HCT116 (cell line): ENCODE data around the gene IGFALS. TPM values are rescaled to one million over a fixed set of nuclear protein-coding genes. Genes with fewer than 3 reads are reported as not detected.

Source experiments
- ATAC-seq: fragments of 200-7000 bp; cut with Tn5 transposase; 2 replicates; pipeline ENCODE4 v1.9.1; 2020; ENCODE audit warnings: mild to moderate bottlenecking, moderate library complexity
- BruUV-seq: library from RNA; stranded (reverse); fragments of 400-500 nt; replicated peaks from 2 replicates; lab custom pipeline; 2021; lab: Mats Ljungman, UMichigan
- CTCF ChIA-PET: fragments of 300-600 bp; sonication (Branson Sonifier 250); formaldehyde crosslinking; loops from one replicate; lab custom pipeline; 2021; ENCODE audit warnings: antibody characterized with exemption; lab: Charles Lee
- POLR2A ChIA-PET: fragments of 300-600, 350-600 bp; sonication (Branson Sonifier 250); formaldehyde crosslinking; loops from one replicate; lab custom pipeline; 2021; ENCODE audit warnings: antibody characterized with exemption; lab: Charles Lee
- RAD21 ChIA-PET, 2 experiments: fragments of 300-600 bp; sonication (Branson Sonifier 250); formaldehyde crosslinking; loops; one replicate each; lab custom pipeline; 2023; ENCODE audit warnings: low total read pairs in 2 of 2; ENCODE audit not compliant: uncharacterized antibody in 2 of 2, unreplicated experiment in 2 of 2, low non-redundant PET in 1 of 2; lab: Charles Lee
- DNase-seq: peaks from one replicate; pipeline ENCODE4 v3.0.0-alpha.2; 2010; ENCODE audit warnings: low read depth, low spot score
- H2AFZ ChIP-seq: fragments of 200-600 bp; shearing (Covaris generic), sonication (generic); 2 replicates; pipeline ENCODE4 v1.6.1; 2017; ENCODE audit warnings: low read depth, mixed run types, mixed read lengths, antibody characterized with exemption, low read length; ENCODE audit not compliant: poor library complexity, severe bottlenecking
- H3K27ac ChIP-seq: 2 replicates; pipeline ENCODE4 v1.5.1; 2012; ENCODE audit warnings: low read depth, low read length
- H3K27me3 ChIP-seq: fragments of 200-600 bp; sonication (generic); 2 replicates; pipeline ENCODE4 v1.6.1; 2016; ENCODE audit warnings: mixed run types, low read length, mixed read lengths; ENCODE audit not compliant: insufficient read depth
- H3K36me3 ChIP-seq, 2 experiments: fragments of 200-500 bp in 1 of 2; fragments of 200-600 bp in 1 of 2; sonication (Bioruptor generic) in 1 of 2; sonication (generic) in 1 of 2; 2 replicates each; pipeline versions ENCODE4 v1.5.1 to v1.6.1; 2014 to 2016; ENCODE audit warnings: low read length in 2 of 2, inconsistent platforms in 1 of 2, mixed read lengths in 1 of 2, mixed run types in 1 of 2; ENCODE audit not compliant: insufficient read depth in 2 of 2, control insufficient read depth in 1 of 2
- H3K4me1 ChIP-seq, 2 experiments: fragments of 200-600 bp in 1 of 2; sonication (generic) in 1 of 2; 2 replicates each; pipeline versions ENCODE4 v1.5.1 to v1.6.1; 2012 to 2017; ENCODE audit warnings: low read length in 2 of 2, inconsistent platforms in 1 of 2, mild to moderate bottlenecking in 1 of 2, mixed read lengths in 1 of 2, mixed run types in 1 of 2, moderate library complexity in 1 of 2; ENCODE audit not compliant: insufficient read depth in 2 of 2, control insufficient read depth in 1 of 2
- H3K4me2 ChIP-seq: fragments of 200-600 bp; sonication (generic); 2 replicates; pipeline ENCODE4 v1.6.1; 2017; ENCODE audit warnings: mixed run types, low read length, mixed read lengths
- H3K4me3 ChIP-seq, 2 experiments: fragments of 200-600 bp in 1 of 2; sonication (generic) in 1 of 2; replicated peaks in 1 of 2; 2 replicates each; pipeline ENCODE4 v1.5.1; 2011 to 2016; ENCODE audit warnings: low read length in 2 of 2, control low read depth in 1 of 2, low read depth in 1 of 2, mild to moderate bottlenecking in 1 of 2, mixed read lengths in 1 of 2, mixed run types in 1 of 2
- H3K79me2 ChIP-seq: fragments of 200-600 bp; sonication (generic); 2 replicates; pipeline ENCODE4 v1.6.1; 2017; ENCODE audit warnings: mild to moderate bottlenecking, mixed run types, low read length, moderate library complexity, mixed read lengths; ENCODE audit not compliant: insufficient read depth
- H3K9ac ChIP-seq: fragments of 200-600 bp; sonication (generic); 2 replicates; pipeline ENCODE4 v1.6.1; 2016; ENCODE audit warnings: low read length, mixed read lengths
- H3K9me2 ChIP-seq: fragments of 200-600 bp; sonication (generic), shearing (Covaris generic); 2 replicates; pipeline ENCODE4 v1.6.1; 2017; ENCODE audit warnings: mixed run types, mild to moderate bottlenecking, moderate library complexity; ENCODE audit not compliant: insufficient read depth
- H3K9me3 ChIP-seq, 2 experiments: fragments of 200-500 bp in 1 of 2; fragments of 200-600 bp in 1 of 2; sonication (Bioruptor generic) in 1 of 2; sonication (generic) in 1 of 2; 2 replicates each; pipeline ENCODE4 v1.6.1; 2014 to 2017; ENCODE audit warnings: low read length in 2 of 2, mixed read lengths in 2 of 2, inconsistent platforms in 1 of 2, low read depth in 1 of 2, mild to moderate bottlenecking in 1 of 2, mixed run types in 1 of 2, moderate library complexity in 1 of 2; ENCODE audit not compliant: control insufficient read depth in 1 of 2, insufficient read depth in 1 of 2
- H4K20me1 ChIP-seq: fragments of 200-600 bp; sonication (generic), shearing (Covaris generic); 2 replicates; pipeline ENCODE4 v1.6.1; 2017; ENCODE audit warnings: mixed run types, mild to moderate bottlenecking, moderate library complexity; ENCODE audit not compliant: insufficient read depth
- CBX3 ChIP-seq: IDR thresholded peaks from 2 replicates; pipeline ENCODE4 v1.6.1; 2012; ENCODE audit warnings: low read depth
- ELF1 ChIP-seq: IDR thresholded peaks from 2 replicates; pipeline ENCODE4 v1.6.1; 2012; ENCODE audit warnings: low read depth, borderline replicate concordance
- FOSL1 ChIP-seq: IDR thresholded peaks from 2 replicates; pipeline ENCODE4 v1.6.1; 2012; ENCODE audit warnings: low read depth
- RAD21 ChIP-seq: IDR thresholded peaks from 2 replicates; pipeline ENCODE4 v1.6.1; 2012; ENCODE audit warnings: low read depth, mild to moderate bottlenecking
- SIN3A ChIP-seq: IDR thresholded peaks from 2 replicates; pipeline ENCODE4 v1.6.1; 2012; ENCODE audit warnings: low read depth
- SP1 ChIP-seq: IDR thresholded peaks from 2 replicates; pipeline ENCODE4 v1.6.1; 2012; ENCODE audit warnings: low read depth
- YY1 ChIP-seq: IDR thresholded peaks from 2 replicates; pipeline ENCODE4 v1.6.1; 2011; ENCODE audit warnings: low read length, low read depth, moderate library complexity, mild to moderate bottlenecking; ENCODE audit not compliant: insufficient replicate concordance; ENCODE audit errors: extremely low read depth
- intact Hi-C: fragments of 100-400 bp; cut with micrococcal nuclease; formaldehyde crosslinking; loops from 2 replicates; pipeline ENCODE4 v1.10.0; 2022
- total RNA-seq: library from RNA; stranded (reverse); gene quantifications from one replicate; pipeline ENCODE4 v1.2.1, GENCODE V29; 2021; ENCODE audit not compliant: unreplicated experiment
- TF ChIP-seq, protein P1 (sequence below): IDR thresholded peaks from 2 replicates; pipeline ENCODE4 v1.6.1; 2012; ENCODE audit warnings: low read depth

The IGFALS gene
- total RNA-seq, 1 experiment from 2014 or later = 0.10 TPM

DNA sequence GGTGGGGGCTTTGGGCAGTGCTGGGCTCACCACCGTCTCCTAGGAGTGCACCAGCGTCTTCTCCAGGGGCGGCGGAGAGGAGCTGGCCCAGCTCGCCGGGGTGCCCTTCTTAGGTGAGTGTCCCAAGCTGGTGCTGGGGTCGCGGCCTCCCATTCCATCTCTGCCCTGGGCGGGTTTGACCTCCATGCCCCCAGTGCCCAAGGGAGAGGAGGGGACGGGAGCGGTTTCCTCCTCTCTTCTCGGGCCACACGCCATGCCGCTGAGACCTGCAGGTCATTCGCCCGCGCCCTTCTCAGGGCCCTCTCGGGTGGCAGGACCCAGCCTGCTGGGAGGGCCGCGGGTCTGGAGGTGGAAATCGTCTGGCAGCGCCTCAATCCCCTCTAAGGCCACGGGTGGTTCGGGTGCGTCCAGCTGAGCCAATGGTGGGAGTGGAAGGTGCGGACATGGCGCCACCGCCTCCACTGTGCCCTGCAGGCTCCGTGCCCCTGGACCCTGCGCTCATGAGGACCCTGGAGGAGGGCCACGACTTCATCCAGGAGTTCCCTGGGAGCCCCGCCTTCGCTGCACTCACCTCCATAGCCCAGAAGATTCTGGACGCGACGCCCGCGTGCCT lies 5.3 kb downstream of the IGFALS start:
- ChIA-PET POLR2A (no interaction called here), RAD21 (no interaction called here), CTCF (no interaction called here)
- H3K79me2 ChIP-seq = peaks cover 44% of the 10 kb centered on the region
- intact Hi-C loops = no loop called here
- ATAC-seq (no peak), DNase-seq (no peak)
- H4K20me1 ChIP-seq = no peaks in the 10 kb centered on the region
- no peak overlapping the region for H2AFZ ChIP-seq
- peaks cover 0 to 6% of the 10 kb centered on the region in 2 experiments; a peak in 2 of 4 replicates for H3K4me1 ChIP-seq
- H3K9ac ChIP-seq = no peak overlapping the region
- no peaks in the 10 kb centered on the region for H3K9me3 ChIP-seq
- peaks cover 0 to 5% of the 10 kb centered on the region in 2 experiments; a peak in 2 of 4 replicates for H3K36me3 ChIP-seq
- TF ChIP-seq RAD21 (no peak), SP1 (no peak), YY1 (no peak), CBX3 (no peak), ELF1 (no peak), FOSL1 (no peak), SIN3A (no peak)
- TF ChIP-seq, protein P1, sequence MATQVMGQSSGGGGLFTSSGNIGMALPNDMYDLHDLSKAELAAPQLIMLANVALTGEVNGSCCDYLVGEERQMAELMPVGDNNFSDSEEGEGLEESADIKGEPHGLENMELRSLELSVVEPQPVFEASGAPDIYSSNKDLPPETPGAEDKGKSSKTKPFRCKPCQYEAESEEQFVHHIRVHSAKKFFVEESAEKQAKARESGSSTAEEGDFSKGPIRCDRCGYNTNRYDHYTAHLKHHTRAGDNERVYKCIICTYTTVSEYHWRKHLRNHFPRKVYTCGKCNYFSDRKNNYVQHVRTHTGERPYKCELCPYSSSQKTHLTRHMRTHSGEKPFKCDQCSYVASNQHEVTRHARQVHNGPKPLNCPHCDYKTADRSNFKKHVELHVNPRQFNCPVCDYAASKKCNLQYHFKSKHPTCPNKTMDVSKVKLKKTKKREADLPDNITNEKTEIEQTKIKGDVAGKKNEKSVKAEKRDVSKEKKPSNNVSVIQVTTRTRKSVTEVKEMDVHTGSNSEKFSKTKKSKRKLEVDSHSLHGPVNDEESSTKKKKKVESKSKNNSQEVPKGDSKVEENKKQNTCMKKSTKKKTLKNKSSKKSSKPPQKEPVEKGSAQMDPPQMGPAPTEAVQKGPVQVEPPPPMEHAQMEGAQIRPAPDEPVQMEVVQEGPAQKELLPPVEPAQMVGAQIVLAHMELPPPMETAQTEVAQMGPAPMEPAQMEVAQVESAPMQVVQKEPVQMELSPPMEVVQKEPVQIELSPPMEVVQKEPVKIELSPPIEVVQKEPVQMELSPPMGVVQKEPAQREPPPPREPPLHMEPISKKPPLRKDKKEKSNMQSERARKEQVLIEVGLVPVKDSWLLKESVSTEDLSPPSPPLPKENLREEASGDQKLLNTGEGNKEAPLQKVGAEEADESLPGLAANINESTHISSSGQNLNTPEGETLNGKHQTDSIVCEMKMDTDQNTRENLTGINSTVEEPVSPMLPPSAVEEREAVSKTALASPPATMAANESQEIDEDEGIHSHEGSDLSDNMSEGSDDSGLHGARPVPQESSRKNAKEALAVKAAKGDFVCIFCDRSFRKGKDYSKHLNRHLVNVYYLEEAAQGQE = no peak
- H3K9me2 ChIP-seq = no peaks in the 10 kb centered on the region
- H3K4me3 ChIP-seq = no peak overlapping the region
- BruUV-seq = no TSS peak
- no peak overlapping the region for H3K4me2 ChIP-seq
- no peaks in the 10 kb centered on the region for H3K27me3 ChIP-seq
- no peak overlapping the region for H3K27ac ChIP-seq
